ENCODE data around the gene DRAXIN.

DRAXIN gene

DNA sequence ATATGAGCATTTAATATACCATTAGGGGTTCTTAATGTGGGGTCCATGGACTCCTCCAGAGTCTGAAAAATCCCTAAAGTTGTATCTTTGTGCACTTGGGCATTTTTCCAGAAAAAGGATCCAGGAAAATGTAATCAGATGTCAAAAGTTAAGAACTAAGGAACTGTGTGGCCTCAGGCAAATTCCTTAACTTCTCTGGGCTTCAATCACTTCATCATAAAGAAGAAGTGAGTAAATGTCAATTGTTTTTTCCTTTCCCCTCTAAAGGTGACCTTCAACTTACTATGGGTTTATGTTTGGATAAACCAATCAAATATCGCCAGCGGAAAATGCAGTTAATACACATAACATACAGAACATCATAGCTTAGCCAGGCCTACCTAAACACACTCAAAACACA is 13.1 kb upstream of the DRAXIN start:
- ChIA-PET POLR2A (no interaction called here), CTCF (interaction anchor here (1.0 to 3.1 kb wide), 4 partner anchors 14 to 49 kb away, joined by 3 to 18 read pairs (median 5); partner anchors contain the start of gene FBXO6)
- no peak for DNase-seq (ENCODE audit: low read depth, low spot score)
- TF ChIP-seq, protein P1, sequence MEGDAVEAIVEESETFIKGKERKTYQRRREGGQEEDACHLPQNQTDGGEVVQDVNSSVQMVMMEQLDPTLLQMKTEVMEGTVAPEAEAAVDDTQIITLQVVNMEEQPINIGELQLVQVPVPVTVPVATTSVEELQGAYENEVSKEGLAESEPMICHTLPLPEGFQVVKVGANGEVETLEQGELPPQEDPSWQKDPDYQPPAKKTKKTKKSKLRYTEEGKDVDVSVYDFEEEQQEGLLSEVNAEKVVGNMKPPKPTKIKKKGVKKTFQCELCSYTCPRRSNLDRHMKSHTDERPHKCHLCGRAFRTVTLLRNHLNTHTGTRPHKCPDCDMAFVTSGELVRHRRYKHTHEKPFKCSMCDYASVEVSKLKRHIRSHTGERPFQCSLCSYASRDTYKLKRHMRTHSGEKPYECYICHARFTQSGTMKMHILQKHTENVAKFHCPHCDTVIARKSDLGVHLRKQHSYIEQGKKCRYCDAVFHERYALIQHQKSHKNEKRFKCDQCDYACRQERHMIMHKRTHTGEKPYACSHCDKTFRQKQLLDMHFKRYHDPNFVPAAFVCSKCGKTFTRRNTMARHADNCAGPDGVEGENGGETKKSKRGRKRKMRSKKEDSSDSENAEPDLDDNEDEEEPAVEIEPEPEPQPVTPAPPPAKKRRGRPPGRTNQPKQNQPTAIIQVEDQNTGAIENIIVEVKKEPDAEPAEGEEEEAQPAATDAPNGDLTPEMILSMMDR (IDR thresholded peaks at IDR 0.05; ENCODE audit: insufficient read depth, low read length, missing control alignments): no peak
- H3K4me3 ChIP-seq (ENCODE audit: low read depth, low read length): no peak overlapping the region

DNA sequence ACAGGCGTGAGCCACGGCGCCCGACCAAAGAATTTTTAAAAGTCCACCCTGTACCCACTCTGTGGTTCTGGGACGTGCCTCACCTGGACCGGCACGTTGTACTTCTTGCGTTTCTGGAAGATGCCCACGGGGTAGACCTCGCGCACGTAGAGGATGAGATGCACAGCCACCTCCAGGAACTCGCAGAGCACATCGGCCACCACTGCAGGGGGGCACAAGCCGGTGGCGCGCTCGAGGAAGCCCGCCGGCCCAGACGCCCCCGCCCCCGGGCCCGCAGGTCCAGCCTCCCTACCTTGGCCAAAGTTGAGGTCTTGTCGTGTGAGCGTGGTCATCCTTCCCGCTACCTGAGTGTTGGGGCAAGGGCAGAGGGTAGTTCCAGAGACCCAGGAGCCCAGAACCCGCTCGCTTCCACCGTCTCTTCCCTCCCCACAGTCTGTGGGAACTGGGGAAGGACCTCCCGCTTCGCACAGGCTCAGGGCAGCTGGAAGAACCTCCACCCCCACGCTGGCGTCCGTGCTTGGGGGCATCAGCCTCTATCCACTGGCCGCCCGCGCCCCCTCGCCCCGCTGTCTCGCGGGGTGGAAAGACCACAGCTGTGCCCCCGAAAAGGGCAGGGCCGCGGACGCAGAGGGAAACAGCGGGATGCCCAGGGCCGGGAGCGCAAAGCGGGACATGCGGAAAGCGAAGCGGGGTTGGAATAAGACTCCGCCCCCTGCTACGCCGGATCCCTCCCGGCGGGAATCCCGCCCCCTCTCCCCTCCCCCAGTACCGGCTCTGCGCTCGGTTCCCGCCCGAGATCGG is 11.0 kb upstream of the DRAXIN start:
- peak overlapping the region; percentile 89 for H3K4me3 ChIP-seq (ENCODE audit: low read depth, low read length)
- ChIA-PET POLR2A (interaction anchor here (1.1 kb wide), 1 partner anchor 16 kb away, joined by 5 read pairs; no protein-coding TSS in a partner anchor), CTCF (interaction anchor here (2.2 to 2.7 kb wide), 2 partner anchors 10 to 39 kb away, joined by 9 to 18 read pairs; no protein-coding TSS in a partner anchor)
- TF ChIP-seq, protein P1 (IDR thresholded peaks at IDR 0.05; ENCODE audit: insufficient read depth, low read length, missing control alignments): no peak
- DNase-seq (ENCODE audit: low read depth, low spot score): no peak

DNA sequence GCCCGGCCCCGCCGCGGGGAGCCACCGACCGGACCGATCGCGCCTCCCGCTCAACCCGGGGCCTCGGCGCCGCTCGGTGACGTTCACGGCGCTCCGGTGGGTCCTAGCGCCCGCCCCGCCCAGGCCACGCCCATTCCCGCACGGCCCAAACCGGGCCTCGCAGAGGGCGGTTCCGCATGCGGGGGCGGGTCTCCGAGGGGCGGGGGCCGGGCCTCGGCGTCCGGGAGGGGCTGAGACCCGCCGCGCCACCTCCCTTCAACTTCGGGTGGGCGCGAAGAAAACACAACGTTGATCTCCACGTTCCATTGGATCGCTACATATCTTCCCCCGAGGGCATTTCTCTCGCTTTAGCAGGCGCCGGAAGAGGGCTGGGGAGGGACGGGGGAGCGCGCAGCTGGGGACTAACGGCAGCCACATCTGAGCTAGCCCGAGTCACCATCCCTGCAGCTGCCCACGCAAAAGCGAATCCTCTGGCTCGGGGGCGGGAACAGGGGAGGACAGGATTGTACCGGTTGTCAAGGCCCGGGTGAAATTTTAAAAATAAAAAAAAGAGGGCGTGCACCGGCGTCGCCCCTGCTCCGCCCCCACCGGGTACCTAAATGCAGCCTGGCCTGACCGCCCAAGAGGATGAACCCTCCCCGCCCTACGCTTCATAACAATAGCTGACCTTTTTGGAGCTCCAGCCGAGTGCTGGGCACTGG is 10.3 kb upstream of the DRAXIN start, which contains the start of gene MAD2L2:
MAD2L2 (minus strand) TSS at position 78 of the 701 bp plus-strand sequence. CDS start 547 bp downstream, outside the sequence.
- ChIA-PET POLR2A (interaction anchor here (0.9 to 1.1 kb wide), 3 partner anchors 12 to 106 kb away, joined by 3 to 5 read pairs (median 5); no protein-coding TSS in a partner anchor), CTCF (interaction anchor here (0.9 to 3.1 kb wide), 6 partner anchors 9 to 644 kb away, joined by 3 to 27 read pairs (median 8); partner anchors contain the start of gene FBXO6)
- TF ChIP-seq, protein P1 (IDR thresholded peaks at IDR 0.05; ENCODE audit: insufficient read depth, low read length, missing control alignments): no peak
- H3K4me3 ChIP-seq (ENCODE audit: low read depth, low read length): peak within 1 kb of the TSS; percentile 89
- DNase-seq (ENCODE audit: low read depth, low spot score): no peak

DNA sequence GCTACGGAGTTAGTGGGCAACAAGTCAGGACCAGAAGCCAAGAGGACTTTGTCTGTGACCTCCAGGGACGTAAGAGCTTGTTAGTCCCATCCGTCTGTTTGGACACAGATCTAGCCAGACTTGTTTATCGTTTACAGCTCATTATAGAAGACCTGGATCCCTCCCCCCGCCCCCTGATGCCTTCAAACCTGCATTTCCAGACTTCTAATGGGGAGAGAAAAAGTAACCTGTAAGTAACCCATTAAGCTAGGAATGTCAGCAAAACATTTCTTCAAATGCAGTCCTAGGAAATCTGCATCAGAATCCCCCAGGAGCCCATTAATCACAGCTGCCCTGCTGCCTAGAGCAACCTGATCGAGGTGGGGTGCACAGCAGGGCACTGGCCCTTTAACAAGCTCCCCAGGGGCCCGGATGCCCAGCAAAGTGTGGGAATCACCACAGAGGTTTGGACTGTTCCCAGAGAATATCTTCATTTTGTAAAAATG is 9.2 kb upstream of the DRAXIN start:
- TF ChIP-seq, protein P1 (IDR thresholded peaks at IDR 0.05; ENCODE audit: insufficient read depth, low read length, missing control alignments): no peak
- H3K4me3 ChIP-seq (ENCODE audit: low read depth, low read length): no peak overlapping the region
- POLR2A ChIA-PET: interaction anchor here (1.1 kb wide), 1 partner anchor 11 kb away, joined by 5 read pairs; no protein-coding TSS in a partner anchor
- CTCF ChIA-PET: interaction anchor here (0.8 to 3.1 kb wide), 7 partner anchors 8 to 645 kb away, joined by 3 to 27 read pairs (median 7); partner anchors contain the start of gene FBXO6
- DNase-seq (ENCODE audit: low read depth, low spot score): no peak

DNA sequence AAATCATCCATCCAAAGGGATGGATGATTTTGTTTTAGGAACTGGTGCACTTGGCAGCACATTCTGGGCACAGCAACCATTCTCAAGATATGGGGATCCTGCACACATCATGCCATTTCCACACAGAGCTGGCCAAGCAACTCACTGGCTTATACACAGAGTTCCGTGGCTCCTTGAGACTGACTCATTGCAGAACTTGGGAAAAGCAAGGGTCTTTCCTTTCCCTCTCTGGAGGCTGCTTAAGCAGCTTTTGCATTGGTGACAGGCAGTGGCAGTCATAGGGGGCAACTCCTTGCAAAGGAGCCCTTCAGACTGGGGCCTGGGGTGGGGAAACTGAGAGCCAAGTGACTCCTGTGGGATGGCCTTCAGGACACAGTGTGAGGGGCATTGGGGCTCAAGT is 8.7 kb upstream of the DRAXIN start:
- POLR2A ChIA-PET: no interaction called here
- TF ChIP-seq, protein P1 (IDR thresholded peaks at IDR 0.05; ENCODE audit: insufficient read depth, low read length, missing control alignments): no peak
- DNase-seq (ENCODE audit: low read depth, low spot score): no peak
- CTCF ChIA-PET: interaction anchor here (0.8 to 3.1 kb wide), 6 partner anchors 8 to 645 kb away, joined by 3 to 27 read pairs (median 8); partner anchors contain the start of gene FBXO6
- no peak overlapping the region for H3K4me3 ChIP-seq (ENCODE audit: low read depth, low read length)

Measured in AG04449 (cell line).